ENCODE measurements around the gene PRMT7.
"Not testable (repeated sequence)": the region's sequence is repeated elsewhere in the genome, so short reads cannot be mapped to it uniquely, and the experiment has no call there.

PRMT7 gene

GRCh38 chr16:68284847-68285246 is 26.0 kb upstream of the PRMT7 start:
- no peak for TF ChIP-seq CTCF (conservative IDR thresholded peaks at IDR 0.05; ENCODE audit: low read length)
- no peak for DNase-seq (ENCODE audit: low read depth)
- no peak overlapping the region for H3K4me3 ChIP-seq (ENCODE audit: low read length)

DNA sequence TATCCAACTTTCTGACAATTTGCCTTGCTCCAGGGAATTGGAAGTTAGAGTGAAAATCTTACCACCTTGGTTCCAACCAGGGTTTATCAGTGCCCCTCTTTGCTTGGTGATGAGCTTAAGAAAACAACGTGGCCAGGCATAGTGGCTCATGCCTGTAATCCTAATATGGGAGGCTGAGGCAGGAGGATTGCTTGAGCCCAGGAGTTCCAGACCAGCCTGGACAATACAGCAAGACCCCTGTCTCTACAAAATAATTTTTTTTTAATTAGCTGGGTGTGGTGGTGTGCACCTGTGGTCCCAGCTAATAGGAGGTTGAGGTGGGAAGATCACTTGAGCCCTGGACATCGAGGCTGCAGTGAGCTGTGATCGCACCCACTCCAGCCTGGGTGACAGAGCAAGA is 25.1 kb upstream of the PRMT7 start:
- no peak for TF ChIP-seq CTCF (conservative IDR thresholded peaks at IDR 0.05; ENCODE audit: low read length)

DNA sequence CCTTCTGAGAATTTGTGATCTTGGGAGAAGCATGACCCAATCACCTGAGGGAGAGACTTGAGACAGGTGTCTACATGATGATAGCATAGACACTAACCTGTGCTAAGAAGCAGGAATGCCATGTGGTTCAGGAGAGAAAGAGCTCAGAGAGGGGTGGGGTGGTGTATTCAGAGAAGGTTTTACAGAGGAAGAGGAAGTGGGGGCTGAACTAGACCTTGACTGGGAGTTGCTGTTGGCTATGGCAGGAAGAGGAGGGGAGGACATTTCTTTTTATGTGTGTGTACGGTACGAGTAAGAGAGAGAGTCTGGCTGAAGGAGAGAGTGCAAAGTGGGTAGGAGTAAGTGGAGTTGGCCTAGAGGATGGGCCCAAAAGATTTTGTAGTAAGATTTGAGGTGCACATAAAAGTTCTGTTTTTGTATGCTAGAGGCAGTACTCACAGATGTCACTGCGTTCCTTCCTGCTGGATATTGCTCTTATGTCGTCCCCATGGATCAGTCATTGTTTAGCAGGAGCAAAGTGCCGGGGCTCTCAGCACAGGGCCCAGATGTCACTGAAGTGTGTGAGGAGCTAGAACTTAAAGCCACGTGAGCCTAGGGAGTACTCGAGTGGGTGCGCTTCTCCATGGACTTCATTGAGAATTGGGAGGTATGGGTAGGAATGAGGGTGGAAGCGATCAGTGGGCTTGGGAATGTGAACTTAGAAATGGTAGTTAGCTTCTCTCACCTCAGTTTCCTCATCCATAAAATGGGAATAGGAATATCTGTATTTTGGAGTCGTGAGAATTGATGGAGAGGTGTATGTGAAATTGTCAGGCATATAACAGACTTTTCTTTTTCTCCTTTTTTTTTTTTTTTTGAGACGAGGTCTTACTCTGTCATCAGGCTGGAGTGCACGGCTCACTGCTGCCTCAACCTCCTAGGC is 24.4 kb upstream of the PRMT7 start:
- no peak for DNase-seq (ENCODE audit: low read depth)
- no peak overlapping the region for H3K4me3 ChIP-seq (ENCODE audit: low read length)
- TF ChIP-seq CTCF (conservative IDR thresholded peaks at IDR 0.05; ENCODE audit: low read length): no peak

More for the DNA sequence above, 25.1 kb upstream of the PRMT7 start:
- no peak for DNase-seq (ENCODE audit: low read depth)
- no peak overlapping the region for H3K4me3 ChIP-seq (ENCODE audit: low read length)

DNA sequence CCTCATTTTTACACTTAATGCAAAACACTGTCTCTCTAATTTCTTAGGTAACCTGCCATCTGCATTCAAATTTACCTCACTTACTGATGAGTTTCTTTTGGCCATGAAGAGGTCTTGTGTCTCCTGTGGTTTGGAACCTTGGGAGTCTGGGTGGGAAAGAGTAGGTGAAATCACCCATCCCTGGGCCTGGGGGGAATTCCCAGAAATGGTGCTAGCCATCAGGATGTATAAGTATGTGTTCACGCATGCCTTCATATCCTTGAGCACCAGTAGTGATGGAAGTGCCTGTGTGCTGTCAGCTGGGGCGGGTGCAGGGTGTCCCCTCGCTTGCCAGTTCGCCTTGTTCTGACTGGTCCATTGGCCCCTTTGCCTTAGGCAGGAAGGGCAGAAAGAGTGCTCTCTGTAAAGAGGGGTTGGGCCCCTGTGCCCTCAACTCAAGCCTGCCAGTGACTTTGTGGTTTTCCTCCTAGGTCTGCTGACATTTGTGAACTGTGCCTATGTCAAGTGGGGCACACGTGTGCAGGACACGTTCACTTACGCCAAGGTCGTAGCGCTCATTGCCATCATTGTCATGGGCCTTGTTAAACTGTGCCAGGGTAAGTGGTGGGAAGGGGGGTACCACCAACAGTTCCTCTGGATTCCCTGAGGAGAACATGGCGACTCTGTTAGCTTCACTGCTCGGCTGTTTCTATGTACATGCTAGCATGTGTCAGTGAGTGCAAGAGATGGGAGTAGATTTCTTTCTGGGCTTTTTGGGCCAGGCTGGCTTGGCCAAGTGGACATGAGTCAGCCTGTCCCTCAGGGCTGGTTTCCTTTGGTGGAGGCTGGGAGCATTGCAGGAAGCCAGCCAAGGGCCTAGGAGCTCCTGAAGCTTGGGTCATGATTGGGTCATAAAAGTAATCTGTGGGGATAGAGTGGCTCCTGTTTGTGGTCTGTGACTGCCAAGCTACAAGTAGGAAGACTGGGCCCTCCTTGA is 23.3 kb upstream of the PRMT7 start:
- no peak overlapping the region for H3K4me3 ChIP-seq (ENCODE audit: low read length)
- peak; percentile 93 for DNase-seq (ENCODE audit: low read depth)
- no peak for TF ChIP-seq CTCF (conservative IDR thresholded peaks at IDR 0.05; ENCODE audit: low read length)

DNA sequence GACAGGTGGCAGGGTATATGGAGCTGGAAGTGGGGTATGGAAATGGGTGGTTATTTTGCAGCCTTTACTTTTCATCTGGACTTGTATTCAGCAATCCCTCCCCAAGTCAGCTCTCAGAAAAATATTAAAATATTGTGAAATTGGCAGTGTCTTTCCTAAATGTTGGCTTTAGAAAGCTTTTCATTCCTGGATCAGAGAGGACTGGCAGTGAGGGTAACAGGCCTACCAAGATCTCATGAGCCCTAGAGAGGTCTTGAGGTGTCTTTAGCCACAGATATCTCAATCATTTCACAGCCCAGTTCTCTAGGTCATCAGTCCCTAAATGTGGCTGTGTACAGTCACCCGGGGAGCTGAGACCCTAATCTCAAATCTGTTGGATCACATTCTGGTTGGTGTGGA is 22.6 kb upstream of the PRMT7 start:
- no peak for DNase-seq (ENCODE audit: low read depth)
- TF ChIP-seq CTCF (conservative IDR thresholded peaks at IDR 0.05; ENCODE audit: low read length): no peak

DNA sequence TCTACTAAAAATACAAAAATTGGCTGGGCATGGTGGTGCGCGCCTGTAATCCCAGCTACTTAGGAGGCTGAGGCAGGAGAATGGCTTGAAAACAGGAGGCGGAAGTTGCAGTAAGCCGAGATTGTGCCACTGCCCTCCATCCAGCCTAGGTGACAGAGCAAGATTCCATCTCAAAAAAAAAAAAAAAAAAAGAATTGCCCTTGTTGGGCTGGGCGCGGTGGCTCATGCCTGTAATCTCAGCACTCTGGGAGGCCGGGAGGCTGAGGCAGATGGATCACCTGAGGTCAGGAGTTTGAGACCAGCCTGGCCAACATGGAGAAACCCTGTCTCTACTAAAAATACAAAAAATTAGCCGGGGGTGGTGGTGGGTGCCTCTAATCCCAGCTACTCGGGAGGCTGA is 22.0 kb upstream of the PRMT7 start:
- not testable (repeated sequence) for DNase-seq (ENCODE audit: low read depth); H3K4me3 ChIP-seq (ENCODE audit: low read length)

More for the DNA sequence above, 22.6 kb upstream of the PRMT7 start:
- H3K4me3 ChIP-seq (ENCODE audit: low read length): no peak overlapping the region

DNA sequence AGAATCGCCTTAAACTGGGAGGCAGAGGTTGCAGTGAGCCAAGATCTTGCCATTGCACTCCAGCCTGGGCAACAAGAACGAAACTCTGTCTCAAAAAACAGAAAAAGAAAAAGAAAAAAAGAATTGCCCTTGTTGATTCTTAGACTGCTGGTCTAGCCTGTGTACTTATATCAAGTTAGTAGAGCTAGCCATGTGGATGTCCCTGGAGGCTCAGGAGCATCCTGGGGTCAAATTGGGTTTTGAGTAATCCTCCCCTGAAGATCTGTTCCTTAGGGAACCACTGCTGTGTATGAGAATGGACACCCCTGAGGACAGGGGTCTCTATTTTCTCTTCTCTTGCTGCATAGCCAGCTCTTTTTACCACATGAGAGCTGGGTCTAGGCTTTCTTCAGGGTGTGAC is 21.6 kb upstream of the PRMT7 start:
- no peak for DNase-seq (ENCODE audit: low read depth)
- H3K4me3 ChIP-seq (ENCODE audit: low read length): no peak overlapping the region
- TF ChIP-seq CTCF (conservative IDR thresholded peaks at IDR 0.05; ENCODE audit: low read length): no peak
